Ovary (tissue), 9 donors: ENCODE results near the gene DYNC1H1. TPM values are rescaled to one million over a fixed set of nuclear protein-coding genes. Genes with fewer than 3 reads are reported as not detected.

Experiments
- DNase-seq, 5 donors: peaks; one replicate each; pipeline ENCODE4 v3.0.0-alpha.2; 2019 to 2020
- H3K27ac ChIP-seq, 2 donors: fragments of 200-600 bp; one replicate each; pipeline versions ENCODE4 v1.5.1 to v1.8.0; 2019 to 2022
- H3K27me3 ChIP-seq: fragments of 200-600 bp; one replicate; pipeline ENCODE4 v1.8.0; 2022
- H3K36me3 ChIP-seq: fragments of 200-600 bp; sonication (generic); one replicate; pipeline ENCODE4 v1.5.1; 2019
- H3K4me1 ChIP-seq: one replicate; pipeline ENCODE4 v1.8.1; 2013; ENCODE audit warnings: mild to moderate bottlenecking, moderate library complexity; ENCODE audit not compliant: insufficient read depth
- H3K4me3 ChIP-seq: fragments of 200-600 bp; sonication (generic); one replicate; pipeline ENCODE4 v1.5.1; 2017
- H3K9me3 ChIP-seq, 2 donors: fragments of 200-600 bp in 1 of 2; sonication (generic) in 1 of 2; one replicate each; pipeline versions ENCODE4 v1.5.1 to v1.8.1; 2013 to 2019; ENCODE audit warnings: mild to moderate bottlenecking in 1 of 2, moderate library complexity in 1 of 2
- CTCF ChIP-seq, 3 donors: fragments of 450-650 bp in 2 of 3; fragments of 200-600 bp in 1 of 3; IDR thresholded peaks; one replicate each; pipeline versions ENCODE4 v1.5.1 to v1.8.0; 2016 to 2022; ENCODE audit warnings: antibody characterized with exemption in 3 of 3, mild to moderate bottlenecking in 1 of 3
- EP300 ChIP-seq: sonication (generic); formaldehyde crosslinking; IDR thresholded peaks from one replicate; pipeline ENCODE4 v1.6.1; 2017; ENCODE audit warnings: antibody characterized with exemption
- POLR2A ChIP-seq: fragments of 450-650 bp; IDR thresholded peaks from one replicate; pipeline ENCODE4 v1.6.1; 2017; ENCODE audit warnings: antibody characterized with exemption, mild to moderate bottlenecking, moderate library complexity
- WGBS, 3 donors: extraction: QIAGEN DNeasy Blood & Tissue Kit in 1 of 3; methylation state at CpG; one replicate each; pipeline versions ENCODE4 v1.1.5 to v1.1.7; 2013 to 2017; 5-methylcytosine and 5-hydroxymethylcytosine counted together
- intact Hi-C, 4 donors: fragments of 100-400 bp; cut with DNase I; formaldehyde crosslinking; loops; one replicate each; pipeline versions ENCODE4 v1.11.0 to v1.15.1; 2022 to 2023
- polyA plus RNA-seq, 2 donors: library from polyadenylated mRNA; stranded (reverse); fragments of 200-250 nt in 1 of 2; fragments of 350-450 nt in 1 of 2; fragmentation: Illumina TruSeq in 1 of 2; extraction: RNeasy Lipid Tissue Mini Kit (QIAGEN cat#74804) in 1 of 2; gene quantifications; one replicate each; pipeline ENCODE4 v1.2.3, GENCODE V29; 2013 to 2014
- total RNA-seq, 7 donors: library from RNA; depleted of rRNA in 2 of 7; stranded (reverse); fragments of >200 nt in 2 of 7; fragmentation: NEBNext Ultra II Directional in 3 of 7; extraction: Animal tissue kit (Norgen Biotek cat#: 25700) in 3 of 7; gene quantifications; one replicate each; pipeline versions ENCODE4 v1.1.0 to v1.2.4, GENCODE V29; 2016 to 2023
- donor health status: DM: no; HTN: no; CAD: no; lungs with moderate emphysema.
- donor health status: DM: no; HTN: no; CAD: no.
- donor health status: Bipolar disorder and iron deficiency.
- donor health status: DM: yes; HTN: yes; CAD: no.
- donor health status: DM: no; HTN: no; CAD: no.
- donor health status: DM: yes; HTN: yes; CAD: no.

DYNC1H1 gene
- total and polyA plus RNA-seq, 9 donors: 130 to 373 (median 246) TPM

DNA sequence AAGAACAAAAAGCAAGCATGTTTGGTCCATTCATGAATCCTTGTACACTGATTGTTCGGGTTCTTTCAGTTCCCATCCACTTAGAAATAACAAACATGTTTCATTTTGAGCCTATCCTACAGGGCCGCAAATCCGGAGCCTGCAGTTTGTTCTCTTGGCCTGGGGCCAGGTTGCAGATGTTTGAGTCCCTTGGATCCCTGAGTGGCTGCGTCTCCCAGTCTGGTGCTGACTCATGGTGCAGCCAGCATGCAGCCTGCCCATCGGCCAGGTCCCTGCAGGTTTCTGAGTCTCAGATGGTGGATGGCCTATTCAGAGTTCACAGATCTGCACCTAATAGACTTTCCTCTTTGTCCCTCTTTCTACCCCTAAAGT is 1.9 kb upstream of the DYNC1H1 start:
- DNase-seq: peak in 3 of 5 donors; percentile 48 to 58 (median 56)
- intact Hi-C loops: loop anchor here (5.0 to 10.0 kb wide), 6 partner anchors 122 to 258 kb away; partner anchors contain the start of genes HSP90AA1 (in 1 of the 4) and PPP2R5C (in 1 of the 4)

DNA sequence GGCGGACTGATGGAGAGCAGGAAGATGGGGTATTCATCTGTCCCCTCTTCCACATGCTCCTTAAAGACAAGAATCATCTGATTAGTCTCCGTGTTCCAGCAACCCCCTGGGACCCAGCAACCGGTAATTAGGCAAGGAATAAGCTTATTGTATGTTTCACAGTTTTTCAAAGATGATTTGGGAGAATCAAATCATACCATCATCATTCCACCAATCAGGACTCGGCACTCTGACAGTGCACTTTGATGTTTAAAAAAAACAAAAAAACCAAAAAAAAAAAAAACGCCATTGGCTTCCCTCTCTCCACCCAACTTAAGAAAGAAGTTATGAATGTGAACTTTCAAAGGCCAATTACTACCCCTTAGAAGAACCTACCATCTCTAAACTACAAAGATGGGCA is 1.3 kb upstream of the DYNC1H1 start:
- Histone ChIP-seq H3K4me1 (peaks cover 4% of the 10 kb centered on the region), H3K4me3 (no peak overlapping the region), H3K36me3 (no peaks in the 10 kb centered on the region), H3K27ac (no peak overlapping the region), H3K9me3 (no peaks in the 10 kb centered on the region), H3K27me3 (no peaks in the 10 kb centered on the region)
- intact Hi-C loops: loop anchor here (5.0 to 10.0 kb wide), 6 partner anchors 122 to 258 kb away; partner anchors contain the start of genes HSP90AA1 (in 1 of the 4) and PPP2R5C (in 1 of the 4)
- DNase-seq: no peak
- TF ChIP-seq EP300 (no peak), CTCF (IDR thresholded peaks at IDR 0.05) (no peak), POLR2A (no peak)
- WGBS, 3 donors: 82 to 88% (median 84%) methylated on average over 5 of the region's 5 CpGs

More for the DNA sequence above, 1.9 kb upstream of the DYNC1H1 start:
- TF ChIP-seq POLR2A: no peak
- no peak for TF ChIP-seq CTCF (IDR thresholded peaks at IDR 0.05)
- no peak for TF ChIP-seq EP300
- Histone ChIP-seq H3K4me3 (no peak overlapping the region), H3K36me3 (no peaks in the 10 kb centered on the region), H3K9me3 (no peaks in the 10 kb centered on the region), H3K27me3 (no peaks in the 10 kb centered on the region), H3K27ac (no peak overlapping the region), H3K4me1 (peaks cover 4% of the 10 kb centered on the region)
- WGBS, 3 donors: 37 to 45% (median 42%) methylated on average over 5 of the region's 5 CpGs

GRCh38 chr14:101963656-101964296 is 597 bp upstream of the DYNC1H1 start:
- Histone ChIP-seq H3K4me1 (peaks cover 4% of the 10 kb centered on the region), H3K27ac (peak overlapping the region; percentile 22 to 31), H3K27me3 (no peaks in the 10 kb centered on the region), H3K36me3 (no peaks in the 10 kb centered on the region), H3K4me3 (no peak overlapping the region), H3K9me3 (no peaks in the 10 kb centered on the region)
- TF ChIP-seq POLR2A (no peak), EP300 (no peak), CTCF (IDR thresholded peaks at IDR 0.05) (no peak)
- peak in 3 of 5 donors; percentile 48 to 59 (median 53) for DNase-seq
- intact Hi-C loops: loop anchor here (2.0 to 10.0 kb wide), 7 partner anchors 121 to 353 kb away; partner anchors contain the start of genes HSP90AA1 (in 1 of the 4) and PPP2R5C (in 1 of the 4)
- 38 to 41% (median 39%) methylated on average over 20 of the region's 20 CpGs for WGBS, 3 donors

DNA sequence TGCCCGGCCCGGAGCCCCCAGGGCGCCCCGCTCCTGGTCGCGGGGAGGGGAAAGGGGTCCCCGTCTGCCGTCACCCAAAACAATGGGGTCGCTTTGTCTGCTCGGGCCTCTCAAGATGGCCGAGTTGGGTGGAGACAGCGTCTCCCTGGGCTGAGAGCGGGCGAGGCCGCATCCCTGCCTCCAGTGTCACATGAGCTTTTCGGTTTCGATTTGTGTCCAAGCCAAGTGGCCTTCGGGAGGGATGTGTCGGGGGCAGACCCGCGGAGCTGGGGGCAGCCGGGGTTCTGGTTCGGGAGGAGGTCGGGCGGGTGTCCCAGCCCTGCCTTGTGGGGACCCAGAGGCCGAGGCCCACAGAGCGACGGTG is 790 bp downstream of the DYNC1H1 start:
- TF ChIP-seq POLR2A (no peak), CTCF (IDR thresholded peaks at IDR 0.05) (no peak)
- peak; percentile 54 to 71 (median 66) for DNase-seq
- H3K9me3 ChIP-seq: no peaks in the 10 kb centered on the region
- H3K27ac ChIP-seq: peak overlapping the region; percentile 21 to 62
- no peaks in the 10 kb centered on the region for H3K36me3 ChIP-seq
- WGBS, 3 donors: 0 to 2% (median 1%) methylated on average over 20 to 28 of the region's 28 CpGs
- H3K4me1 ChIP-seq: peaks cover 4% of the 10 kb centered on the region
- peak overlapping the region; percentile 90 for H3K4me3 ChIP-seq
- intact Hi-C loops: loop anchor here (2.0 to 10.0 kb wide), 5 partner anchors 120 to 352 kb away; partner anchors contain the start of gene HSP90AA1 (in 1 of the 4)
- H3K27me3 ChIP-seq: no peaks in the 10 kb centered on the region
